Activated CD4-positive, alpha-beta T cell treated with anti-CD3 and anti-CD28 coated beads, Interleukin-2, amount 50 U/mL, for 4 hours (primary cell): ENCODE results near the gene LRFN2.

ENCODE experiments used
- DNase-seq, 2 experiments: peaks; one replicate each; pipeline ENCODE4 v3.0.0-alpha.2; 2020

Gene LRFN2

DNA sequence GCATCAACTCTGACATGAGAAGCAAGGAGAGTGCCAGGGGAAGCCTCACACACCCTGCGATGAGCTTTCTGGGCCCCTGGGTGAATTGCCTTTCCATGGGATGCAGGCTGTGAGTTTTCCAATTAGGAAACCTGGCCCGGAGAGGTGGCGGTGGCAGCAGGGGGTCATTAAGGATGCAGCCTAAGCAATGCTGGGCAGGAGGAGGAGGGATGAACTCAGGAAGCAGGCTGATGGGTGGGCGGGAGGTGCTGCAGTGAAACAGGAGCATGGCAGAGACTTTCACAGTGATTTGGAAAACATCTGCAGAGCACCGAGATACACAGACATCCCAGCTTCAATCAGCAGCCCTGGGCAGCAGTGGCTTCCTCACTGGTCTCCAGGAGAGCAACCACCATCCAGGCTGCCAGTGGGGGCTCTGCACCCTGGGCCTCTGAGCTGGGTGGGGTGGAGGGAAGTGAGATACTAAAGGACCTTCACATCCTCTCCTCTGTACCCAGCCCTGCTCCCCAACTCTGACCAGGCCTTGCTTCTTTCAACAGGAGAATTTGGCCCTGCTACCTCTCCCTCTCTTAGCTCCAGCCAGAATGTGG lies 44.9 kb downstream of the LRFN2 start:
- DNase-seq = no peak

DNA sequence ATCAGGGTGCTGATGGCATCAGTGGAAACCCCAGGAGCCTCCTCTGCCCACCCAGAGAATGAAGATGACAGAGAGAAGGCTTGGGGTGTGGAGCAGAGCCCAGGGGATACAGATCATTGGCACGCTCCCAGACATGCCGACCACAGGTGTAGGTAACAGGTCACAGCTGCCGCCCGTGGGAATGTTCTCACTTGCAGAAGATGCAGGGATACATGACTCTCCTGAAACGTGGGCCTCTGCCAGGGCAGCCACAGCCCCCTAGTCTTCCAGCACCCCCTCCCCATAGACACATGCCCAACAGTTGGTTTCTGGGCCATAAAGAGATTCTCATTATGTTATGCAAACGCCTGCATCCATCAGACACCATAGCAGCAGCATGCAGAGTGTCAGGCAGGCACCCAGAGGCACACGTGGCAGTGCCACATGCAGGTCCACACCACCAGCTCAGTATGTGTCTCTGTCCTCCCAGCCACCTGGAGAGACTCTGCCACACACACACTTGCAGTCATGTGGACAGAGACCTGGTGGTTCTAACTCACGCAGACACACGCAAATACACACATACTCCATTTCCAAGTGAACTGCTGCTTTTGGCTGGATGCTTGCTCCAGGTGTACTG lies 45.5 kb downstream of the LRFN2 start:
- DNase-seq = no peak

DNA sequence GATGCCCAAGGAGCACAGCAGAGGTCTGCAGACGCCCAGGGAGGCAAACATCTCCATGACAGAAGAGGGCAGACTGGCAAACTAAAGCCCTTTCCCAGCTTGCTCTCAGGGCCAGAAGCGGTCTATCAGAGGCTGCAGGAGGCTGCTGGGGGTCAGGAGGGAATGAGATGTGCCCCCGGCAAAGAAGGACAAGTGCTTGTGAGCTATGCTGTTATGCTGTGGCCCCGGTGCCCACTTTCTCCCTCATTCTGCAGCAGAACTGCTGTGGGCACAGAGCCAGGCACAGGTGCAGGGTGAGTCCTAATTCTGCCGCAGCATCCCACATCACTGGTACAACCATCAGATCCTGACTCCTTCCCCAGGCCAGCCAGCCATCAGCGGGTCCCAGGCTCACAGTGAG lies 46.4 kb downstream of the LRFN2 start:
- DNase-seq = no peak

- DNase-seq = no peak
Measured at GRCh38 chr6:40539853-40540252, 47.3 kb downstream of the LRFN2 start.

DNA sequence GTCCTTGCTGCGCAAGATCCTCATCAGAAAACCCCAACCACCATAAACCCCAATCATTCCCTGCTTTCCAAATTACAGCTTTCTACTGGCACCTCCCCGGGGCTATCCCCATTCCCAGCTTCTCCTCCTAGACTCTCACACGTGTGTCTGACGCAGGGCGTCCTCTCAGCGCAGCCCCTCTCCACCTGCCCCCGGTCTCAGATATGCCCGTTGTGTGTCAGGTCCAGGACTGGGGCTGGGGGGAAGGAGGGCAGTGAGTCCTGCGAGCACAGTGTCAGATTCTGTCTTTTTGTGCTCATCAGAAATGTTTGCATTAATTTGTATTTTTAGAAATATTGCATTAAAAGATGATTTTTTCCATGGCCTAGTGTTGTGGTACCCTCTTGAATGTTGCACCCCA lies 48.6 kb downstream of the LRFN2 start:
- no peak for DNase-seq

DNA sequence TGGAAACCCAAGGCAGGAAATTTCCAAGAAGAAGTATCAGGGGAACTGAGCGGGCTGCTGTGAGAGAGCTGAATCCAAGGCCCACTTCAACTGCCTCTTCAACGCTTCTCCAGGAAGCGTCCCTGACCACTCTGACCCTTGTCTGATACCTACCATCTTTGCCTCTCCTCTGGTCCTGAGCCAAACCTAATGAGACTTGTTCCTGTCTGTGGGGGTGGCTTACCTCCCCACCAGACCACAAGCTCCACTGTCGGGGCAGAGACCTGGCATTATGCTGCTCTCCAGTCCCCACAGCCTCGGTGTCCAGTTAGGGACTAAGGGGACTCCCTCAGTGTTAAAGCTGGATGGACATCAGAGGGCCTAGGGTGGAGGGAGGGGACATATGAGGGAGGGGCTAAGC lies 49.7 kb downstream of the LRFN2 start:
- DNase-seq = no peak

GRCh38 chr6:40536442-40536841 lies 50.7 kb downstream of the LRFN2 start:
- DNase-seq = no peak

GRCh38 chr6:40535819-40536380 lies 51.3 kb downstream of the LRFN2 start:
- no peak for DNase-seq

DNA sequence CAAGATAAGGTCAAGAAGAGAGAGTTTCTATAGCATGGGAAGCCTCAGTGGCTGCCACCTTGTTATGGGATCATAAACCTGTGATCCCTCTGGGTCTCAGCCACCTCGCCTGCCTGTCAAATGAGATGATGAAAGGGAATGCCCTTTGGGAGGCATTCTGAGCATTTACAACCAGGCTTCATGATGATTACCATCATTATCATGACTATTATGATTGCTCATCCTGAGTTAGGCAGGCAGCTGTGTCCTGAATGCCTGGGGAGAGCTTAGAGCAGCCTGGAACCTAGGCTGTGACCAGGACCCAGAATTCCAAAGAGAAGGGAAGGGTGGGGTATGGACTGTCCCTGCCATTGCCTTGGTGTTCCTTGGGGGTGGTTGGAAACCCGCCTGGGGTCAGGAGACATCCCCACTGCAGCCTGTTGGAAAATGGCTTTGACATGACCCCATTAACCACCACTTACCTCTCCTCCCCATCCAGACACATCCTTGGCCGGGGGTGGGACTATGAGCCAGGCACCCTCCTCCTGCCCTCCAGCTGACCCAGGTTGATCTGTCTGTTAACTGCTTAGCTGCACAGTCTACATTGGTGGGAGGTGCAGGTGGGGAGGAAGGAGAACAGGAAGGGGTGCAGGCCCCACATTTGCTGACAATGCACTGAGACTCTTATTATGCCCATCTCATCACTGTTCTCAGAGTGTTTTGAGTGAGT lies 51.9 kb downstream of the LRFN2 start:
- DNase-seq = no peak

DNA sequence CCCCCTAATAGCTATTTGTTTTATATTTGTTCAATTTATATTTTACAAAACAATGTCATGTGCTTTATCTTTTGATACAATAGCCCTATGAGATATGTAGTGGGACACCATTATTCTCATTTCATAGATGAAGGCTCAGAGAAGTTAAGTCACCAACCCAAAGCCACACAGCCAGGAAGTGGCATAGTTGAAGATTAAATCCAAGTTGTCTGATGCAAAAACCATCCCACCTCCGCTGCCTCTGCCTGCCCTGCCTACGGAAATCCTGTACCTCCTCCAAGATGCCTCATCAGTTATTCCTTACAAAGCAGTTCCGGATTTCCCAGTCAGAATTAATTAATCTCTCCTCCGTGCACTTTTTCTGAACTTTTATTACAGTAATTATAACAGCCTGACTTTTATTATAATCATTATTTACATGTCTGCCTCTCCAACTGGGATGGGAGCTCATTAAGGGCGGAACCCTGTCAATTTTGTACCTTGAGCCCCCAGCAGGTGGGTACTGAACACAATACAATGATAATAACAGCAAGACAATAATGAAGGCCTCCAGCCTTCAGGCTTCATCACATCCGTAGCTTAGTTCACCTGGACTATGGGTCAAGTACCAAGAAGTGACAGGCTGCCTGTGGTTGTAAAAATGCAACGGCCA lies 54.7 kb downstream of the LRFN2 start:
- no peak for DNase-seq

- DNase-seq = no peak
Measured at GRCh38 chr6:40529919-40530318, 57.2 kb downstream of the LRFN2 start.

GRCh38 chr6:40529040-40529439 lies 58.1 kb downstream of the LRFN2 start:
- no peak for DNase-seq

- no peak for DNase-seq
Measured at GRCh38 chr6:40528051-40528450, 59.1 kb downstream of the LRFN2 start.

GRCh38 chr6:40526036-40526435 lies 61.1 kb downstream of the LRFN2 start:
- DNase-seq = no peak

DNA sequence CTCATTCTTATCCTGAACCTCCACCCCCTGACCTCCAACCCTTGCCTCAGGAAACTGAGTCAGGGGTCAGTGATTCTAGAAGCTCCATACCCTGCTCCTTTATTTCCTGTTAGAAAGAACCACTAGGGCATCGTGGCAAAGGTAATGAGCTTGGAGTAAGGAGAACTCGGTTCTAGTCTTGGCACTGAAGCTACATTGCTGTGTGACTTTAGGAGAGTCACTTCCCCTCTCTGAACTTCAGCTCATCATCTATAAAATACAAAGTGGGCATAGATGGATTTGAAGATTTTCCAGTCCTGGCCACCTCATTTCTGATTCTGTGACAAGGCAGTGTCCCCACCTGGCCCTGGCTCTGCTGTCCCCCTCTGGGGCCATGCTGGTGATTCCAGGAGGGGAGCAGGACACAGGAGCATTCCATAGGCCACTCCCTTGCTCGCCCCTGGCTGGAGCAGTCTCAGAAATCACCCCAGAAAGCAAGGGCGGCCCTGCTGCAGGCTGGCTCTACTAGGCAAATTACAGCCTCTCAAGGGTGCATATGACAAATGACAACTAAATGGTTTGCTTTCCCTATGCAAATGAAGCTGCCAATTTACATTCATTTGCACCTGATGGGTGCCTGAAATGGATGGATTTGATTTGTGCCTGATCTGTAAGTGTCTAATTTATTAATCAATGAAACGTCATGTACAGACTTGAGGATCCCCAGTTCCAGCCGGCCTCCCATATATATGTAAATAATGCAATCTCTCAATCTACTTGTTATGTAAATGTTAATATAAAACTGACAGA lies 62.2 kb downstream of the LRFN2 start:
- no peak for DNase-seq

DNA sequence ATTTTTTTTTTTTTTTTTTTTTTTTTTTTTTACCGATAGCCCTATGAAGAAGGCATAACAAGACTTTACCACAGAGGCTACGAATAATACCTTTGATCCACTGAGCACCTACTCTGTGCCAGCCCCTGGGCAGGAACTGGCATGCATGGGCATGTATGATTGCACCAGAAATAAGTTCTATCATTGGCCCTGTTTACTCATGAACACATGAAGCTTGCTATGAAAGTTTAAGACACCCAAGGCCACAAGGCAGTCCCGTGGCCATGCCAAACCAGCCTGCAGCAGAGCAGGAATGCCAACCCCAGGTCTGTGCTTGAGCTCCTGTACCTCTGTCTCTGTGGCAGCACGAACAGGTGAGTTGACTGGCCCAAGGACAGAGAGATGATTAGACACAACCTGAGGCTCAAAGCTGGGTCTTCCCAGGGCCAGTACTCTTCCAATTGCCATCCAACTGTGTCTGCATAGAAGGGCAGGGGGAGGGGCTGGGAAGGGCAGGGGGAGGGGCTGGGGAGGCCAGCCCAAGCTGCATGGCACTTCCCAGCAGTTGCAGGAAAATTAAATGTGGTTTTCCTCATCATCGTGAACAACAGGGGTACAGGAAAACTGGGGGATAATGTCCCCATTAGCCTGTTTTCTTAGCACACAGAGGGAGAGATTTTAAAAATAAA lies 63.5 kb downstream of the LRFN2 start:
- no peak for DNase-seq

GRCh38 chr6:40521496-40521895 lies 65.7 kb downstream of the LRFN2 start:
- DNase-seq = no peak

DNA sequence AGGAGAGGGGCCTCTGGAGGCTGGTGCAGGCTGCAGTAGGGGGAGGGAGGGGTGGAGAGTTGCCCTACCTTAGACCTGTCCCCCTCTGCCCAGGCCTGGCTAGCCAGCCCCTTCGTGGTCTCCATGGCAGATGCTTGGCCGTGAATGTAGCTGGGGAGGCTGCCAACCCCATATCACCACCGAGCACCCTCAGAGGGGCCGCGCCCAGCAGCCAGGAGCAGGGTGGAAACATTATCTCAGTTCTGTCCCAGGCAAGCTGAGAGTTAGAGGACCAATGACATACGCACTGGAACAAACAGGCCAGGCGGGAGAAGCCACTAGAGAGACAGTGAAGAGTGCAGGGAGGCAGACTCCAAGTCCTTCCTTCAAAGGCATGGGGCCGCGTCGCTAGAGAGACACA lies 66.5 kb downstream of the LRFN2 start:
- DNase-seq = no peak

DNA sequence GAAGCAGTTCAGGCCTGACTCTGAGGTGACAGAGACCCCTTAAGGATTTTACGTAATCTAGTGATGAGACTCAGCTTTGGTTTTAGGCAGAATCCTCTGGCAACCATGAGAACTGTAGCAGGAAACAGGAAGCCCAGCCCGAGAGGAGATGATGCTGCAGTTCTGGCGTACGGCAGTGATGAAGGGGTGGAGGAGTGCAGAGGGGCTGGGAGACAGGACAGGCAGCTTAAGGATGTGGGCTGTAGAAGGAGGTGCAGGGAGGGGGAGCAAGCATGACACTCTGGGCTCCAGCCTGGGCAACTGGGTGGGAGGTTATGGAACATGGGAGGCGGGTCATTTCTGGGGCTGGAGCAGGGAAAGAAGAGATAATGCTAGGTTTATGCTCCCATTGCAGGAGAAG lies 67.1 kb downstream of the LRFN2 start:
- no peak for DNase-seq

GRCh38 chr6:40517654-40518053 lies 69.5 kb downstream of the LRFN2 start:
- no peak for DNase-seq

GRCh38 chr6:40516429-40516828 lies 70.7 kb downstream of the LRFN2 start:
- DNase-seq = no peak

DNA sequence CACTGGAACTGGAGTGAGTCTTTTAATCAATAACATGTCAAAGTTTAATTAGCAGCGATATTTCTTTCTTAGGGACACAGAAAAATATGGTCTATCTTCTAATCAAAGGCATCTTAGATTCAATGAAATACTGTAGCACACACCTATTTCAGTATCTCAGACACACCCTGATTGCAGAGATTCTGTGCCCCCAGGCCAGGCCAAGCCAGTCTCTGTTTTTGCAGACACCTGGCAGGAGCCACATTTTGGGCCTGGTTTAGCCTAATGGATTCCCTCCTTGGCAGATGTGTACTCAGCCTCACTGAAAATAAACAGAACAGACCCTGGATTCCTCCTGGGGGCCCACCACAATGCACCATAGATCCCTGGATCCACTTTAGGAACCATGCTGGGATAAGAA lies 74.8 kb downstream of the LRFN2 start:
- no peak for DNase-seq
